Kidney tubule cell (primary cell): ENCODE measurements around the gene ADGRF4.

Experiments used
- DNase-seq: peaks from one replicate; pipeline ENCODE4 v3.0.0-alpha.2; 2018; ENCODE audit warnings: low spot score

The ADGRF4 gene

GRCh38 chr6:47698342-47698787 is at the start of gene ADGRF4:
ADGRF4 (plus strand) TSS chr6:47698580; CDS start chr6:47707246, 8,666 bp downstream.
- DNase-seq: peak; percentile 86

GRCh38 chr6:47650553-47651432 is 47.6 kb upstream of the ADGRF4 start:
- DNase-seq: no peak

- DNase-seq: peak; percentile 88
Measured at GRCh38 chr6:47651505-47651944, 46.9 kb upstream of the ADGRF4 start.

- DNase-seq: no peak
Measured at GRCh38 chr6:47653706-47654105, 44.7 kb upstream of the ADGRF4 start.

- DNase-seq: peak; percentile 48
Measured at GRCh38 chr6:47654255-47654654, 44.1 kb upstream of the ADGRF4 start.

GRCh38 chr6:47655719-47656595 is 42.4 kb upstream of the ADGRF4 start:
- peak; percentile 87 for DNase-seq

- no peak for DNase-seq
Measured at GRCh38 chr6:47661960-47662359, 36.4 kb upstream of the ADGRF4 start.

GRCh38 chr6:47663462-47664216 is 34.7 kb upstream of the ADGRF4 start:
- DNase-seq: peak; percentile 64

- DNase-seq: peak; percentile 81
Measured at GRCh38 chr6:47665112-47665511, 33.3 kb upstream of the ADGRF4 start.

- DNase-seq: peak; percentile 95
Measured at GRCh38 chr6:47669684-47670513, 28.5 kb upstream of the ADGRF4 start.

- DNase-seq: no peak
Measured at GRCh38 chr6:47670851-47671250, 27.5 kb upstream of the ADGRF4 start.

GRCh38 chr6:47671777-47672176 is 26.6 kb upstream of the ADGRF4 start:
- no peak for DNase-seq

GRCh38 chr6:47672816-47673215 is 25.6 kb upstream of the ADGRF4 start:
- peak; percentile 50 for DNase-seq

GRCh38 chr6:47674673-47675072 is 23.7 kb upstream of the ADGRF4 start:
- no peak for DNase-seq

GRCh38 chr6:47677381-47678100 is 20.8 kb upstream of the ADGRF4 start:
- no peak for DNase-seq

GRCh38 chr6:47678739-47679138 is 19.6 kb upstream of the ADGRF4 start:
- DNase-seq: no peak

GRCh38 chr6:47679322-47679906 is 19.0 kb upstream of the ADGRF4 start:
- no peak for DNase-seq

GRCh38 chr6:47680051-47680450 is 18.3 kb upstream of the ADGRF4 start:
- DNase-seq: peak; percentile 35

- DNase-seq: no peak
Measured at GRCh38 chr6:47680724-47681123, 17.7 kb upstream of the ADGRF4 start.
